Esophagus (tissue), 2 donors: Measurements from ENCODE around the gene HDLBP. TPM values are rescaled to one million over a fixed set of nuclear protein-coding genes. Genes with fewer than 3 reads are reported as not detected.

ENCODE experiments used
- H3K27ac ChIP-seq, 2 donors: one replicate each; pipeline ENCODE4 v1.5.1; 2013; ENCODE audit warnings: low read depth in 2 of 2, mild to moderate bottlenecking in 2 of 2, inconsistent platforms in 1 of 2, low read length in 1 of 2, moderate library complexity in 1 of 2
- H3K27me3 ChIP-seq, 2 donors: one replicate each; pipeline ENCODE4 v1.6.1; 2013; ENCODE audit warnings: low read length in 2 of 2, control low read depth in 1 of 2, mild to moderate bottlenecking in 1 of 2; ENCODE audit not compliant: insufficient read depth in 2 of 2, control insufficient read depth in 1 of 2
- H3K36me3 ChIP-seq, 2 donors: one replicate each; pipeline ENCODE4 v1.6.1; 2013; ENCODE audit warnings: low read length in 1 of 2; ENCODE audit not compliant: control insufficient read depth in 2 of 2, insufficient read depth in 2 of 2
- H3K4me1 ChIP-seq, 2 donors: one replicate each; pipeline ENCODE4 v1.6.1; 2013; ENCODE audit warnings: low read length in 1 of 2; ENCODE audit not compliant: control insufficient read depth in 2 of 2, insufficient read depth in 2 of 2
- H3K4me3 ChIP-seq, 2 donors: one replicate each; pipeline ENCODE4 v1.5.1; 2013; ENCODE audit warnings: low read length in 2 of 2, mild to moderate bottlenecking in 2 of 2, low read depth in 1 of 2, moderate library complexity in 1 of 2
- H3K9me3 ChIP-seq, 2 donors: one replicate each; pipeline ENCODE4 v1.6.1; 2013; ENCODE audit warnings: mild to moderate bottlenecking in 2 of 2, low read depth in 1 of 2, low read length in 1 of 2, moderate library complexity in 1 of 2; ENCODE audit not compliant: control insufficient read depth in 2 of 2, insufficient read depth in 1 of 2
- WGBS, 2 donors: extraction: QIAGEN DNeasy Blood & Tissue Kit; methylation state at CpG; one replicate each; pipeline ENCODE4 v1.1.7; 2013; 5-methylcytosine and 5-hydroxymethylcytosine counted together
- polyA plus RNA-seq, 2 donors: library from polyadenylated mRNA; stranded (reverse); fragments of 200-250 nt; gene quantifications; one replicate each; pipeline ENCODE4 v1.2.3, GENCODE V29; 2013
- donor health status: healthy with polysubstance abuse.
- donor health status: Bipolar disorder and iron deficiency.

Gene HDLBP
- 100 to 1,000 TPM; 158 to 197 TPM for polyA plus RNA-seq

- H3K36me3 ChIP-seq: no peaks in the 10 kb centered on the region
- peaks cover under 1 to 3% of the 10 kb centered on the region in 2 donors for H3K4me1 ChIP-seq
- H3K27ac ChIP-seq: peak within 1 kb of the TSS; percentile 99
- peak within 1 kb of the TSS; percentile 58 to 98 for H3K4me3 ChIP-seq
- no peaks in the 10 kb centered on the region for H3K27me3 ChIP-seq
- no peaks in the 10 kb centered on the region for H3K9me3 ChIP-seq
- 0% methylated on average over 47 to 73 of the region's 73 CpGs for WGBS, 2 donors
Measured at GRCh38 chr2:241315093-241315878, at the start of gene HDLBP. Gene HDLBP, minus strand, starts transcription at chr2:241315672. Its CDS starts 48,803 bp downstream, at chr2:241266869.

- Histone ChIP-seq H3K4me3 (no peak overlapping the region), H3K27ac (no peak overlapping the region)
Measured at GRCh38 chr2:241364781-241365180, 49.3 kb upstream of the HDLBP start.

GRCh38 chr2:241363426-241363825 is 48.0 kb upstream of the HDLBP start:
- no peaks in the 10 kb centered on the region for H3K4me1 ChIP-seq
- 72 to 90% methylated on average over 7 of the region's 7 CpGs for WGBS, 2 donors
- H3K4me3 ChIP-seq: no peak overlapping the region
- H3K27ac ChIP-seq: no peak overlapping the region
- no peaks in the 10 kb centered on the region for H3K9me3 ChIP-seq
- no peaks in the 10 kb centered on the region for H3K36me3 ChIP-seq
- H3K27me3 ChIP-seq: no peaks in the 10 kb centered on the region

More at GRCh38 chr2:241364781-241365180, 49.3 kb upstream of the HDLBP start:
- no peaks in the 10 kb centered on the region for H3K36me3 ChIP-seq
- H3K4me1 ChIP-seq: no peaks in the 10 kb centered on the region
- no peaks in the 10 kb centered on the region for H3K9me3 ChIP-seq
- no peaks in the 10 kb centered on the region for H3K27me3 ChIP-seq
- WGBS, 2 donors: 54 to 72% methylated on average over 2 of the region's 2 CpGs

GRCh38 chr2:241359481-241360045 is 44.1 kb upstream of the HDLBP start:
- Histone ChIP-seq H3K36me3 (peaks cover 0 to 2% of the 10 kb centered on the region in 2 donors), H3K4me1 (peaks cover 0 to 5% of the 10 kb centered on the region in 2 donors), H3K27me3 (no peaks in the 10 kb centered on the region), H3K4me3 (no peak overlapping the region), H3K27ac (no peak overlapping the region), H3K9me3 (no peaks in the 10 kb centered on the region)
- 80 to 90% methylated on average over 7 of the region's 7 CpGs for WGBS, 2 donors

GRCh38 chr2:241358470-241358869 is 43.0 kb upstream of the HDLBP start:
- peaks cover 0 to 5% of the 10 kb centered on the region in 2 donors for H3K4me1 ChIP-seq
- H3K4me3 ChIP-seq: no peak overlapping the region
- peaks cover 0 to 7% of the 10 kb centered on the region in 2 donors for H3K36me3 ChIP-seq
- no peaks in the 10 kb centered on the region for H3K27me3 ChIP-seq
- WGBS, 2 donors: 70 to 79% methylated on average over 5 of the region's 5 CpGs
- H3K9me3 ChIP-seq: no peaks in the 10 kb centered on the region
- H3K27ac ChIP-seq: no peak overlapping the region

GRCh38 chr2:241357531-241357930 is 42.1 kb upstream of the HDLBP start:
- Histone ChIP-seq H3K4me1 (peaks cover 0 to 5% of the 10 kb centered on the region in 2 donors), H3K4me3 (peak overlapping the region in 1 of 2 donors; percentile 77), H3K27ac (no peak overlapping the region), H3K9me3 (no peaks in the 10 kb centered on the region), H3K36me3 (peaks cover 0 to 9% of the 10 kb centered on the region in 2 donors), H3K27me3 (no peaks in the 10 kb centered on the region)
- WGBS, 2 donors: 40 to 46% methylated on average over 3 of the region's 3 CpGs

- peak overlapping the region; percentile 77 to 79 for H3K4me3 ChIP-seq
- H3K36me3 ChIP-seq: peaks cover 0 to 9% of the 10 kb centered on the region in 2 donors
- peak overlapping the region; percentile 90 to 94 for H3K27ac ChIP-seq
- H3K27me3 ChIP-seq: no peaks in the 10 kb centered on the region
- no peaks in the 10 kb centered on the region for H3K9me3 ChIP-seq
- 16% methylated on average over 5 of the region's 5 CpGs for WGBS, 2 donors
- H3K4me1 ChIP-seq: peaks cover 0 to 5% of the 10 kb centered on the region in 2 donors
Measured at GRCh38 chr2:241356871-241357260, 41.4 kb upstream of the HDLBP start.

GRCh38 chr2:241355983-241356870 is 40.8 kb upstream of the HDLBP start, which contains the start of gene FARP2:
Gene FARP2, plus strand, starts transcription at chr2:241356285. Its CDS starts 16,823 bp downstream, at chr2:241373108.
- Histone ChIP-seq H3K4me3 (peak within 1 kb of the TSS; percentile 77 to 79), H3K36me3 (peaks cover 0 to 12% of the 10 kb centered on the region in 2 donors), H3K9me3 (no peaks in the 10 kb centered on the region), H3K4me1 (peaks cover 0 to 5% of the 10 kb centered on the region in 2 donors), H3K27me3 (no peaks in the 10 kb centered on the region), H3K27ac (peak within 1 kb of the TSS; percentile 90 to 94)
- WGBS, 2 donors: 0 to 1% methylated on average over 96 to 101 of the region's 101 CpGs
